OCI-LY3 (cell line): Measurements from ENCODE around the gene PLEKHA4.
A peak's percentile ranks its signal among the peaks of the same experiment; 100 is the strongest.
"Not testable (repeated sequence)": the region's sequence is repeated elsewhere in the genome, so short reads cannot be mapped to it uniquely, and the experiment has no call there.

ENCODE experiments used
- H2AFZ ChIP-seq: fragments of 200-600, 300-600 bp; shearing (Covaris generic); 2 replicates; pipeline ENCODE4 v1.6.0; 2014; ENCODE audit warnings: antibody characterized with exemption, low read depth, low read length
- H3K27ac ChIP-seq: fragments of 200-600, 300-600 bp; sonication (generic); 2 replicates; pipeline ENCODE4 v1.5.1; 2014; ENCODE audit warnings: mild to moderate bottlenecking, low read length, moderate library complexity, mixed read lengths
- H3K27me3 ChIP-seq: fragments of 200-600, 300-600 bp; sonication (generic); 2 replicates; pipeline ENCODE4 v1.6.1; 2014; ENCODE audit warnings: low read depth, low read length, mixed read lengths
- H3K36me3 ChIP-seq: fragments of 200-600, 300-600 bp; sonication (generic); replicated peaks from 2 replicates; pipeline ENCODE3; 2014; ENCODE audit warnings: low read depth, low read length, mixed read lengths
- H3K4me1 ChIP-seq: fragments of 300-600, 200-600 bp; sonication (generic); 2 replicates; pipeline ENCODE4 v1.6.1; 2014; ENCODE audit warnings: low read length, mixed read lengths
- H3K4me2 ChIP-seq: fragments of 200-600, 300-600 bp; sonication (generic); 2 replicates; pipeline ENCODE4 v1.6.1; 2014; ENCODE audit warnings: low read length, mixed read lengths
- H3K4me3 ChIP-seq: fragments of 300-600, 200-600 bp; sonication (generic); 2 replicates; pipeline ENCODE4 v1.5.1; 2014; ENCODE audit warnings: antibody characterized with exemption, mild to moderate bottlenecking, low read length, moderate library complexity
- H3K79me2 ChIP-seq: fragments of 300-600, 200-600 bp; shearing (Covaris generic); 2 replicates; pipeline ENCODE4 v1.6.1; 2014; ENCODE audit warnings: mild to moderate bottlenecking, low read length, mixed read lengths
- H3K9ac ChIP-seq: fragments of 300-600, 200-600 bp; shearing (Covaris generic); 2 replicates; pipeline ENCODE4 v1.6.0; 2014; ENCODE audit warnings: mild to moderate bottlenecking, low read length, moderate library complexity
- H3K9me3 ChIP-seq: fragments of 200-600, 300-600 bp; shearing (Covaris generic); 2 replicates; pipeline ENCODE4 v1.6.1; 2014; ENCODE audit warnings: low read length, mixed read lengths; ENCODE audit not compliant: insufficient read depth
- H4K20me1 ChIP-seq: fragments of 200-600, 300-600 bp; sonication (generic); 2 replicates; pipeline ENCODE4 v1.6.1; 2016; ENCODE audit warnings: low read length, mixed read lengths; ENCODE audit not compliant: insufficient read depth
- EZH2phosphoT487 ChIP-seq: fragments of 200-600 bp; shearing (Covaris generic); IDR thresholded peaks from 2 replicates; pipeline ENCODE4 v1.6.1; 2018; ENCODE audit warnings: antibody characterized with exemption, mixed run types, low read depth
- TF ChIP-seq, protein P1 (sequence below): fragments of 200-600, 300-600 bp; sonication (generic); IDR thresholded peaks from 2 replicates; pipeline ENCODE4 v1.5.1; 2014; ENCODE audit warnings: antibody characterized with exemption, low read length, low read depth

PLEKHA4 gene

DNA sequence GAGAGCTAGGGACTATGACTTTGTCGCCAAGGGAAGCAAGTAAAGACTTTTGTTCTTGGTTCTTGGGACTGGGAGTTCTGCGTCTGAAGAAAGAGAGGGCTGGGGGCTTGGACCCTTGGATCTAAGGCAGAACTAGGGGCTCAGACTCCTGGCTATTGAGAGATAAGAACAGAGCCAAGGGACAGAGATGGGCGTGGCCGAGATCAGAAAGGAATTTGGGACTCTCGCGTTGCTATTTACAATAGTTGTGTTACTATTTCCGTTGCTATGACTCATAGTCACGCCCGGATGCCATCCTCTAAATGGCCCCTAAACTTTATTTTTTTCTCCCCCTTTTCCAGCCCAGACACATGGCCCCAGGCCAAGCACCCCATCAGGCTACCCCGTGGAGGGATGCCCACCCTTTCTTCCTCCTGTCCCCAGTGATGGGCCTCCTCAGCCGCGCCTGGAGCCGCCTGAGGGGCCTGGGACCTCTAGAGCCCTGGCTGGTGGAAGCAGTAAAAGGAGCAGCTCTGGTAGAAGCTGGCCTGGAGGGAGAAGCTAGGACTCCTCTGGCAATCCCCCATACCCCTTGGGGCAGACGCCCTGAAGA lies 4.6 kb upstream of the PLEKHA4 start:
- Histone ChIP-seq H3K27ac (peak overlapping the region; percentile 95), H3K9ac (peak overlapping the region; percentile 98), H3K4me3 (peak overlapping the region; percentile 91), H3K27me3 (no peaks in the 10 kb centered on the region), H4K20me1 (peaks cover 13% of the 10 kb centered on the region), H3K79me2 (peaks cover 46% of the 10 kb centered on the region), H3K36me3 (peaks cover 33% of the 10 kb centered on the region), H3K4me1 (peaks cover 47% of the 10 kb centered on the region), H3K9me3 (no peaks in the 10 kb centered on the region), H2AFZ (no peak overlapping the region), H3K4me2 (peak overlapping the region; percentile 92)
- TF ChIP-seq, protein P1, sequence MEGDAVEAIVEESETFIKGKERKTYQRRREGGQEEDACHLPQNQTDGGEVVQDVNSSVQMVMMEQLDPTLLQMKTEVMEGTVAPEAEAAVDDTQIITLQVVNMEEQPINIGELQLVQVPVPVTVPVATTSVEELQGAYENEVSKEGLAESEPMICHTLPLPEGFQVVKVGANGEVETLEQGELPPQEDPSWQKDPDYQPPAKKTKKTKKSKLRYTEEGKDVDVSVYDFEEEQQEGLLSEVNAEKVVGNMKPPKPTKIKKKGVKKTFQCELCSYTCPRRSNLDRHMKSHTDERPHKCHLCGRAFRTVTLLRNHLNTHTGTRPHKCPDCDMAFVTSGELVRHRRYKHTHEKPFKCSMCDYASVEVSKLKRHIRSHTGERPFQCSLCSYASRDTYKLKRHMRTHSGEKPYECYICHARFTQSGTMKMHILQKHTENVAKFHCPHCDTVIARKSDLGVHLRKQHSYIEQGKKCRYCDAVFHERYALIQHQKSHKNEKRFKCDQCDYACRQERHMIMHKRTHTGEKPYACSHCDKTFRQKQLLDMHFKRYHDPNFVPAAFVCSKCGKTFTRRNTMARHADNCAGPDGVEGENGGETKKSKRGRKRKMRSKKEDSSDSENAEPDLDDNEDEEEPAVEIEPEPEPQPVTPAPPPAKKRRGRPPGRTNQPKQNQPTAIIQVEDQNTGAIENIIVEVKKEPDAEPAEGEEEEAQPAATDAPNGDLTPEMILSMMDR = no peak
- no peak for TF ChIP-seq EZH2phosphoT487

DNA sequence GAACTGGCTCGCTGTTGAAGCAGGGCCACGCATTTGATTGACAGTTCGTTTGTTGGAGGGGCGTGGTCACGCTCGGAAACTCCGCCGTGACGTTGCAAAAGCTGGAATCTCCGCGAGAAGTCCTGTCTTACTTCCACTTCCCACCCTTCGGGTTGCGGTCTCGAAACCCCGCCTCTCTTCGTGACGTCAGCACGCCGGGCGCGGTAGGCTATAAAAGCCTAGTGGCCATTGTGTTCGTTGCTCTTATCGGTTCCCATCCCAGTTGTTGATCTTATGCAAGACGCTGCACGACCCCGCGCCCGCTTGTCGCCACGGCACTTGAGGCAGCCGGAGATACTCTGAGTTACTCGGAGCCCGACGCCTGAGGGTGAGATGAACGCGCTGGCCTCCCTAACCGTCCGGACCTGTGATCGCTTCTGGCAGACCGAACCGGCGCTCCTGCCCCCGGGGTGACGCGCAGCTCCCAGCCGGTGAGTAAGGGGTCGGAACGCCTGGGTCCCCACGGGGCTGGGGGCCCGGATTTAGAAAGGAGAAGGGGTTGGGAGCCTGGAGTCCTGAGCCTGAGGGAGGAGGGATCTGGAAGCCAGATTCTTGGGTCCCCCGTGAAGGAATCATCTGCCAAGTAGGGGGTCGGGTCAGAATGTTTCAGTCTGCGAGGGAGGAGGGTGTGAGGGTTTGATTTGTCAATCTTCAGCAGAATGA lies 3.9 kb upstream of the PLEKHA4 start, which contains the start of gene PPP1R15A:
PPP1R15A (plus strand) TSS at position 240 of the 702 bp plus-strand sequence. CDS start 813 bp downstream, outside the sequence.
- H3K4me1 ChIP-seq = peaks cover 50% of the 10 kb centered on the region

DNA sequence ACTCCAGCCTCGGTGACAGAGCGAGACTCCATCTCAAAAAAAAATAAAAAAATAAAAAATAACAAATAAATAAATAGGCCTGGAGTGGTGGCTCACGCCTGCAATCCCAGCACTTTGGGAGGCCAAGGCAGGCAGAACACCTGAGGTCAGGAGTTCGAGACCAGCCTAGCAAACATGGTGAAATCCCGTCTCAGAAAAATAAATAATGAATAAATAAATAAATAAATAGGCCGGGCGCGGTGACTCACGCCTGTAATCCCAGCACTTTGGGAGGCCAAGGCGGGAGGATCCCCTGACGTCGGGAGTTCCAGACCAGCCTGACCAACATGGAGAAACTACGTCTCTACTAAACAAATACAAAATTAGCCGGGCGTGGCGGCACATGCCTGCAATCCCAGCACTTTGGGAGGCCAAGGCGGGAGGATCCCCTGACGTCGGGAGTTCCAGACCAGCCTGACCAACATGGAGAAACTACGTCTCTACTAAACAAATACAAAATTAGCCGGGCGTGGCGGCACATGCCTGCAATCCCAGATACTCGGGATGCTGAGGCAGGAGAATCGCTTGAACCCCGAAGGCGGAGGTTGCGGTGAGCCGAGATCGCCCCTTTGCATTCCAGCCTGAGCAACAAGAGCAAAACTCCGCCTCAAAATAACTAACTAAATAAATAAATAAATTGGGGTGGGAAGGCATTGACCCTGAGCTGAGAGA lies 3.2 kb upstream of the PLEKHA4 start:
- H3K27me3 ChIP-seq, H3K9me3 ChIP-seq, H3K27ac ChIP-seq, H2AFZ ChIP-seq: not testable (repeated sequence)
- Histone ChIP-seq H3K79me2 (peaks cover 42% of the 10 kb centered on the region), H3K36me3 (peaks cover 29% of the 10 kb centered on the region), H3K4me2 (peak overlapping the region; percentile 69), H3K4me3 (peak overlapping the region; percentile 91), H3K9ac (0 out of 2 replicates have a peak overlapping the region, but pooled peaks have one; percentile 20), H3K4me1 (peaks cover 52% of the 10 kb centered on the region), H4K20me1 (peaks cover 13% of the 10 kb centered on the region)

More for the DNA sequence above, 3.9 kb upstream of the PLEKHA4 start, which contains the start of gene PPP1R15A:
- TF ChIP-seq EZH2phosphoT487 = no peak
- TF ChIP-seq, protein P1 = no peak
- Histone ChIP-seq H2AFZ (no peak within 1 kb of the TSS), H4K20me1 (peaks cover 13% of the 10 kb centered on the region), H3K27me3 (no peaks in the 10 kb centered on the region), H3K9me3 (no peaks in the 10 kb centered on the region), H3K27ac (peak within 1 kb of the TSS; percentile 95), H3K36me3 (peaks cover 29% of the 10 kb centered on the region), H3K4me2 (peak within 1 kb of the TSS; percentile 92), H3K79me2 (peaks cover 43% of the 10 kb centered on the region), H3K4me3 (peak within 1 kb of the TSS; percentile 91), H3K9ac (peak within 1 kb of the TSS; percentile 98)

DNA sequence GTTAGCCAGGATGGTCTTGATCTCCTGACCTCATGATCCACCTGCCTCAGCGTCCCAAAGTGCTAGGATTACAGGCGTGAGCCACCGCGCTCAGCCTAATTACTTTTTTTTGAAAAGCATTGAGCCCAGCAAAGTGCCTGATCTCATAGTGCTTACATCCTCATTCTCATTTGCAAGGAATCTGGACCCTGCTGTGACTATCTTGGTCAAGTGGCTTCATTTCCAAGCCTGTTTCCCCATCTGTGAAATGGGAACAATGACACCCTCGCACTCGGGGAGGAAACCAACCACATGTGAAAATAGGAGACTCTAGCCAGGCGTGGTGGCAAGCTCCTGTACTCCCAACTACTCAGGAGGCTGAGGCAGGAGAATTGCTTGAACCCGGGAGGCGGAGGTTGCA lies 1.6 kb upstream of the PLEKHA4 start:
- no peak overlapping the region for H3K9ac ChIP-seq
- peaks cover 4% of the 10 kb centered on the region; the same call in 1 of the 2 replicates for H3K27me3 ChIP-seq
- H3K4me1 ChIP-seq = peaks cover 49% of the 10 kb centered on the region
- no peaks in the 10 kb centered on the region for H3K9me3 ChIP-seq
- H3K4me2 ChIP-seq = no peak overlapping the region
- no peak overlapping the region for H2AFZ ChIP-seq
- no peak overlapping the region for H3K27ac ChIP-seq
- peaks cover 23% of the 10 kb centered on the region for H3K36me3 ChIP-seq
- TF ChIP-seq, protein P1 = no peak
- no peak for TF ChIP-seq EZH2phosphoT487
- peaks cover 13% of the 10 kb centered on the region for H4K20me1 ChIP-seq
- H3K4me3 ChIP-seq = no peak overlapping the region
- peaks cover 29% of the 10 kb centered on the region for H3K79me2 ChIP-seq
